Measurements from ENCODE around the gene NRARP. TPM values are rescaled to one million over a fixed set of nuclear protein-coding genes. Genes with fewer than 3 reads are reported as not detected.

NRARP gene
- total and polyA plus RNA-seq, 2 of the 13 experiments (the other 11 are each of a cell fraction or from before 2014, with no cell fraction given) = 0.22 to 0.46 TPM

DNA sequence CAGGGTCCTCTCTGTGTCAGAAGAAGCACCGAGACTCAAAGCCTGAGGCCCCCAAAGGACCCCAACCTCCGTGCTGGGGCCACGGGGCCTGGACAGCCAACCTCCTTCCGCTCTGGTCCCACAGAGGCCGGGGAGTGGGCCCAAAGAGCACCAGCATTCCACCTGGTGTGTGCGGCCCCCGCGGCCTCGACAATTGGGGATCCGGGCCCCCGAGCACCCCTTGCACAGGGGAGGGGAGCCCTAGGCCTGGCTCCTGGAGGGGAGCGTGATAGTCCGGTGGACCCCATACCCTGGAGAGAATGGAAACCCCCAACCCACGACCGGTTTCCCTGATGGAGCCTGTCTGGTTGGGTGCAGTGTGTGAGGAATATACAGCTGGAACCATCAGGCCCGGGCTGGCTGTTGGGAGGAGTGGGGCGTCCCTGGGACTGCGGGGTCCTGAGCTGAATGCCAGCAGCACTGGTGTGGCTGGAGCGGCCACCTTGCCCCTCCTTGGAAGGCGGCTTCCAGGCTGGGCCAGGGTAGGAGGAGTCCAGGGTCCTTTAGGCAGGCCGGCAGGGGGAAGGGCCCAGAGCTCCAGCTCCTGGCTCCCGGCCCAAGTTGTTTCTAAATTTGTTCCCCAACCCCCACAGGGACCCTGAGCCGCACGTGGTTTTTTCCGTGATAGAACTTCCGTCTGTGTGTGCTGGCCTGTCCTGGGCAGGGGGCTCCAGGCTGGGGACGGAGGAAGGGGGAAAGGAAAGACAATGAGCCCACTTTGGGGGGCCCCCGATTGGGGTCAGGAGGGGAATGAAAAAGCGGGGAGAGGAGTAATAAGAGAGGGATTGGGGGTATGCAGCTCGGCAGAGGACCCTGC, 25.4 kb downstream of the NRARP start (continued):
- TF ChIP-seq, protein P1, sequence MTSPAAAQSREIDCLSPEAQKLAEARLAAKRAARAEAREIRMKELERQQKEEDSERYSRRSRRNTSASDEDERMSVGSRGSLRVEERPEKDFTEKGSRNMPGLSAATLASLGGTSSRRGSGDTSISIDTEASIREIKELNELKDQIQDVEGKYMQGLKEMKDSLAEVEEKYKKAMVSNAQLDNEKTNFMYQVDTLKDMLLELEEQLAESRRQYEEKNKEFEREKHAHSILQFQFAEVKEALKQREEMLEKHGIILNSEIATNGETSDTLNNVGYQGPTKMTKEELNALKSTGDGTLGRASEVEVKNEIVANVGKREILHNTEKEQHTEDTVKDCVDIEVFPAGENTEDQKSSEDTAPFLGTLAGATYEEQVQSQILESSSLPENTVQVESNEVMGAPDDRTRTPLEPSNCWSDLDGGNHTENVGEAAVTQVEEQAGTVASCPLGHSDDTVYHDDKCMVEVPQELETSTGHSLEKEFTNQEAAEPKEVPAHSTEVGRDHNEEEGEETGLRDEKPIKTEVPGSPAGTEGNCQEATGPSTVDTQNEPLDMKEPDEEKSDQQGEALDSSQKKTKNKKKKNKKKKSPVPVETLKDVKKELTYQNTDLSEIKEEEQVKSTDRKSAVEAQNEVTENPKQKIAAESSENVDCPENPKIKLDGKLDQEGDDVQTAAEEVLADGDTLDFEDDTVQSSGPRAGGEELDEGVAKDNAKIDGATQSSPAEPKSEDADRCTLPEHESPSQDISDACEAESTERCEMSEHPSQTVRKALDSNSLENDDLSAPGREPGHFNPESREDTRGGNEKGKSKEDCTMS (CRISPR knock-in tag; conservative IDR thresholded peaks at IDR 0.05) = no peak
- TF ChIP-seq TAF1 (CRISPR knock-in tag; IDR thresholded peaks at IDR 0.05) (no peak), DPF2 (CRISPR knock-in tag; IDR thresholded peaks at IDR 0.05; ENCODE audit: borderline replicate concordance, low read depth) (no peak), GABPB1 (CRISPR knock-in tag; IDR thresholded peaks at IDR 0.05) (no peak), ZNF550 (CRISPR knock-in tag; IDR thresholded peaks at IDR 0.05; ENCODE audit: borderline replicate concordance) (no peak), ZNF772 (CRISPR knock-in tag; IDR thresholded peaks at IDR 0.05) (no peak), ZNF333 (CRISPR knock-in tag; IDR thresholded peaks at IDR 0.05; ENCODE audit: borderline replicate concordance) (0 out of 2 replicates have a peak, but pooled peaks have one; percentile 31), ZNF720 (CRISPR knock-in tag; IDR thresholded peaks at IDR 0.05) (0 out of 2 replicates have a peak, but pooled peaks have one; percentile 43), GPN1 (CRISPR knock-in tag; IDR thresholded peaks at IDR 0.05; ENCODE audit: borderline replicate concordance) (no peak), SYNCRIP (IDR thresholded peaks at IDR 0.05; ENCODE audit: insufficient read depth, low read depth, low read length) (no peak), TEAD2 (CRISPR knock-in tag; IDR thresholded peaks at IDR 0.05) (no peak), ZSCAN30 (CRISPR knock-in tag; IDR thresholded peaks at IDR 0.05) (no peak), SNRNP70 (IDR thresholded peaks at IDR 0.05; ENCODE audit: low read depth, low read length) (no peak), ZMYM2 (CRISPR knock-in tag; IDR thresholded peaks at IDR 0.05) (no peak), ZMYM3 (CRISPR knock-in tag; IDR thresholded peaks at IDR 0.05) (no peak), MAZ (IDR thresholded peaks at IDR 0.05; ENCODE audit: borderline replicate concordance, low read depth, low read length) (no peak; the same call in 1 of the 2 replicates), MAZ (CRISPR knock-in tag; IDR thresholded peaks at IDR 0.05; ENCODE audit: low read depth) (0 out of 2 replicates have a peak, but pooled peaks have one; percentile 41), SALL2 (CRISPR knock-in tag; IDR thresholded peaks at IDR 0.05) (no peak; the same call in 1 of the 2 replicates), ZNF354B (CRISPR knock-in tag; IDR thresholded peaks at IDR 0.05) (no peak), MED8 (CRISPR knock-in tag; IDR thresholded peaks at IDR 0.05; ENCODE audit: insufficient replicate concordance) (peak; percentile 70), ZFP36L2 (CRISPR knock-in tag; IDR thresholded peaks at IDR 0.05) (no peak), FOSL1 (CRISPR knock-in tag; IDR thresholded peaks at IDR 0.05; ENCODE audit: borderline replicate concordance) (no peak), SCMH1 (CRISPR knock-in tag; IDR thresholded peaks at IDR 0.05; ENCODE audit: borderline replicate concordance) (no peak), KMT2A (CRISPR knock-in tag; IDR thresholded peaks at IDR 0.05) (no peak)
- TF ChIP-seq, protein P2, sequence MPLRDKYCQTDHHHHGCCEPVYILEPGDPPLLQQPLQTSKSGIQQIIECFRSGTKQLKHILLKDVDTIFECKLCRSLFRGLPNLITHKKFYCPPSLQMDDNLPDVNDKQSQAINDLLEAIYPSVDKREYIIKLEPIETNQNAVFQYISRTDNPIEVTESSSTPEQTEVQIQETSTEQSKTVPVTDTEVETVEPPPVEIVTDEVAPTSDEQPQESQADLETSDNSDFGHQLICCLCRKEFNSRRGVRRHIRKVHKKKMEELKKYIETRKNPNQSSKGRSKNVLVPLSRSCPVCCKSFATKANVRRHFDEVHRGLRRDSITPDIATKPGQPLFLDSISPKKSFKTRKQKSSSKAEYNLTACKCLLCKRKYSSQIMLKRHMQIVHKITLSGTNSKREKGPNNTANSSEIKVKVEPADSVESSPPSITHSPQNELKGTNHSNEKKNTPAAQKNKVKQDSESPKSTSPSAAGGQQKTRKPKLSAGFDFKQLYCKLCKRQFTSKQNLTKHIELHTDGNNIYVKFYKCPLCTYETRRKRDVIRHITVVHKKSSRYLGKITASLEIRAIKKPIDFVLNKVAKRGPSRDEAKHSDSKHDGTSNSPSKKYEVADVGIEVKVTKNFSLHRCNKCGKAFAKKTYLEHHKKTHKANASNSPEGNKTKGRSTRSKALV (CRISPR knock-in tag; IDR thresholded peaks at IDR 0.05) = no peak
- TF ChIP-seq, protein P3, sequence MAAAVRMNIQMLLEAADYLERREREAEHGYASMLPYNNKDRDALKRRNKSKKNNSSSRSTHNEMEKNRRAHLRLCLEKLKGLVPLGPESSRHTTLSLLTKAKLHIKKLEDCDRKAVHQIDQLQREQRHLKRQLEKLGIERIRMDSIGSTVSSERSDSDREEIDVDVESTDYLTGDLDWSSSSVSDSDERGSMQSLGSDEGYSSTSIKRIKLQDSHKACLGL (CRISPR knock-in tag; IDR thresholded peaks at IDR 0.05) = peak; percentile 39; the same call in 1 of the 2 replicates
